Heart left ventricle (tissue), 16 donors: ENCODE measurements around the gene HIPK1. TPM values are rescaled to one million over a fixed set of nuclear protein-coding genes. Genes with fewer than 3 reads are reported as not detected.

Source experiments
- ATAC-seq, 4 donors: fragments of 200-7000 bp; cut with Tn5 transposase; one replicate each; pipeline ENCODE4 v1.9.1; 2020 to 2022; ENCODE audit warnings: moderate library complexity in 4 of 4, mild to moderate bottlenecking in 3 of 4, moderate number of reproducible peaks in 1 of 4
- DNase-seq, 5 donors: peaks; one replicate each; pipeline ENCODE4 v3.0.0-alpha.2; 2020
- H3K27ac ChIP-seq, 12 donors: fragments of 200-600 bp; sonication (generic) in 4 of 12; one replicate each; pipeline versions ENCODE4 v1.5.0 to v1.8.0; 2016 to 2022; ENCODE audit warnings: mild to moderate bottlenecking in 2 of 12
- H3K27me3 ChIP-seq, 9 donors: fragments of 200-600 bp; sonication (generic) in 2 of 9; one replicate each; pipeline versions ENCODE4 v1.5.1 to v1.8.0; 2016 to 2022; ENCODE audit warnings: mild to moderate bottlenecking in 3 of 9
- H3K36me3 ChIP-seq, 9 donors: fragments of 200-600 bp; sonication (generic) in 2 of 9; one replicate each; pipeline versions ENCODE4 v1.5.0 to v1.8.0; 2018 to 2022; ENCODE audit warnings: mild to moderate bottlenecking in 2 of 9
- H3K4me1 ChIP-seq, 12 donors: fragments of 200-600 bp; sonication (generic) in 4 of 12; one replicate each; pipeline versions ENCODE4 v1.5.0 to v1.8.0; 2016 to 2022; ENCODE audit warnings: mild to moderate bottlenecking in 3 of 12
- H3K4me3 ChIP-seq, 12 donors: fragments of 200-600 bp; sonication (generic) in 4 of 12; one replicate each; pipeline versions ENCODE4 v1.5.0 to v1.8.0; 2017 to 2022; ENCODE audit warnings: mild to moderate bottlenecking in 9 of 12, moderate library complexity in 4 of 12
- H3K9me3 ChIP-seq, 12 donors: fragments of 200-600 bp; sonication (generic) in 4 of 12; one replicate each; pipeline versions ENCODE4 v1.5.0 to v1.8.0; 2016 to 2022; ENCODE audit warnings: mild to moderate bottlenecking in 1 of 12
- POLR2A ChIP-seq, 2 donors: fragments of 450-650 bp; IDR thresholded peaks; one replicate each; pipeline ENCODE4 v1.6.1; 2017; ENCODE audit warnings: antibody characterized with exemption in 2 of 2, mild to moderate bottlenecking in 2 of 2, moderate library complexity in 2 of 2
- WGBS, 4 donors: extraction: QIAGEN DNeasy Blood & Tissue Kit in 2 of 4; methylation state at CpG; one replicate each; pipeline versions ENCODE4 v1.1.5 to v1.1.7; 2013 to 2018; 5-methylcytosine and 5-hydroxymethylcytosine counted together
- intact Hi-C, 10 donors: fragments of 100-400 bp; cut with DNase I; formaldehyde crosslinking; loops; one replicate each; pipeline versions ENCODE4 v1.11.1 to v1.14.2; 2022
- polyA plus RNA-seq, 2 donors: library from polyadenylated mRNA; stranded (reverse); fragments of 200-250 nt; gene quantifications; one replicate each; pipeline ENCODE4 v1.2.3, GENCODE V29; 2013
- total RNA-seq, 9 donors: library from RNA; depleted of rRNA in 2 of 9; stranded (reverse); fragments of >200 nt in 2 of 9; fragmentation: NEBNext Ultra II Directional in 3 of 9; extraction: Animal tissue kit (Norgen Biotek cat#: 25700) in 3 of 9; gene quantifications; one replicate each; pipeline versions ENCODE4 v1.1.0 to v1.2.4, GENCODE V29; 2016 to 2023
- TF ChIP-seq, protein P1 (sequence below), 12 donors: fragments of 200-600 bp; sonication (generic) in 4 of 12; IDR thresholded peaks; one replicate each; pipeline versions ENCODE4 v1.5.0 to v1.8.0; 2018 to 2022; ENCODE audit warnings: antibody characterized with exemption in 12 of 12, mild to moderate bottlenecking in 5 of 12
- donor health status: ischemic (EF 13 %, LVEDD 7.1; RV severe dilation, severe dysfunction).
- donor health status: healthy with polysubstance abuse.
- donor health status: DM: no; HTN: yes; CAD: no.
- donor health status: DM: no; HTN: no; CAD: no.
- donor health status: ischemic (EF 25% LVEDD 6.9; RV normal size, moderate dysfunction).
- donor health status: ischemic (EF 25% LVEDD 5.7; RV mildly dilated, moderate dysfunction).
- donor health status: healthy.
- donor health status: DM: yes; HTN: yes; CAD: no.
- donor health status: ischemic (EF 35%, LVEDD 5.7; RV mildly dilated, moderate dysfunction).
- donor health status: nonischemic (EF 11% LVEDD 7.7; RV severe dilation, severe dysfunction).
- donor health status: DM: yes; HTN: yes; CAD: no.
- donor health status: PGD.
- donor health status: ischemic (EF 29% LVEDD 5.4; RV normal size, mild dysfunction).
- donor health status: nonischemic (EF 23%, LVEDD 6.1; RV moderate dilation, normal function).

The HIPK1 gene
- total and polyA plus RNA-seq, 11 donors = 7.0 to 102 (median 52.4) TPM

DNA sequence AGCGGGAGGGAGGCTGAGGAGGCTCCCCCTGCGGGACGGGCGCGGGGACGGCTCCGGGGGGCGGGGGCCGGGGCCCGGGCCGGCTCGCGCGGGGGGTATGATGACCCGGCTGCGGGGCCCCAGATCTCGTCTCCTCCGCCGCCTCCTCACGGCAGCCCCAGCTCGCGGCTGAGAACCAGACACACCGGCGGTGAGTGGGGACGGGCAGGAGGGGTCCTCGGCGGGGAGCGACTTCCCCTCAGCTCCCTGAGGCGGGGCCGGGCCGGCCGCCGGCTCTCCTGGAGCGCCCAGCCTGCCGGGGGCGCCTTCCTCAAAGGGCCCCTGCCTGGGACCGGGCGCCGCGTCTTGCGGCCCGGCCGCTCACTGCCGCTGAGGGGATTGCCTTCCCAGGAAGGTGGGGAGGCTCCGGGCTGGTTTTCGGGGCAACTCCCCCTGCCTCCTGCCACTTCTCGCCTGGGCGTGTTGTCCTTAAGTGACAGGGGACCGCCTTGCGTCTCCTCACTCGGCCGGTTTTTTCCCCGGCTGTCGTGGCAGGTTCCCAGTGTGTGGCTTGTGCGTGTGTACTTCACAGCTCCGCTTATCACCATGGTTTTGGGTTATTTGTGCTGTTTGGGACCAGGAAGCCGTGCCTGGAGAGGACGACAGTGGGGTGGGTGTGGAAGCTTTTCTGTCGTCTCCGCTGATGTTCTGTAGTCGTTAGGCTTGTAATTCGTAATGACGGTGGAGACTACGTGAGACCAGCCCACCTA is 800 bp downstream of the HIPK1 start:
- Histone ChIP-seq H3K27me3 (no peaks in the 10 kb centered on the region), H3K4me3 (peak overlapping the region; percentile 73 to 99 (median 94)), H3K36me3 (no peaks in the 10 kb centered on the region), H3K27ac (peak overlapping the region; percentile 62 to 98 (median 95)), H3K9me3 (no peaks in the 10 kb centered on the region), H3K4me1 (peaks cover 6 to 60% (median 38%) of the 10 kb centered on the region in 12 donors)
- WGBS, 4 donors = 0 to 1% (median 1%) methylated on average over 25 to 63 of the region's 64 CpGs
- intact Hi-C loops = loop anchor here in 9 of 10 donors (1.0 to 2.0 kb wide), 4 partner anchors 17 to 25 kb away; partner anchors contain the start of genes DCLRE1B (in 8 of the 9) and AP4B1 (in 1 of the 9)
- ATAC-seq (peak in 3 of 4 donors; percentile 31 to 64 (median 54)), DNase-seq (peak in 4 of 5 donors; percentile 29 to 75 (median 48))
- TF ChIP-seq, protein P1, sequence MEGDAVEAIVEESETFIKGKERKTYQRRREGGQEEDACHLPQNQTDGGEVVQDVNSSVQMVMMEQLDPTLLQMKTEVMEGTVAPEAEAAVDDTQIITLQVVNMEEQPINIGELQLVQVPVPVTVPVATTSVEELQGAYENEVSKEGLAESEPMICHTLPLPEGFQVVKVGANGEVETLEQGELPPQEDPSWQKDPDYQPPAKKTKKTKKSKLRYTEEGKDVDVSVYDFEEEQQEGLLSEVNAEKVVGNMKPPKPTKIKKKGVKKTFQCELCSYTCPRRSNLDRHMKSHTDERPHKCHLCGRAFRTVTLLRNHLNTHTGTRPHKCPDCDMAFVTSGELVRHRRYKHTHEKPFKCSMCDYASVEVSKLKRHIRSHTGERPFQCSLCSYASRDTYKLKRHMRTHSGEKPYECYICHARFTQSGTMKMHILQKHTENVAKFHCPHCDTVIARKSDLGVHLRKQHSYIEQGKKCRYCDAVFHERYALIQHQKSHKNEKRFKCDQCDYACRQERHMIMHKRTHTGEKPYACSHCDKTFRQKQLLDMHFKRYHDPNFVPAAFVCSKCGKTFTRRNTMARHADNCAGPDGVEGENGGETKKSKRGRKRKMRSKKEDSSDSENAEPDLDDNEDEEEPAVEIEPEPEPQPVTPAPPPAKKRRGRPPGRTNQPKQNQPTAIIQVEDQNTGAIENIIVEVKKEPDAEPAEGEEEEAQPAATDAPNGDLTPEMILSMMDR (IDR thresholded peaks at IDR 0.05) = peak in 5 of 12 donors; percentile 21 to 38 (median 34)
- no peak for TF ChIP-seq POLR2A (IDR thresholded peaks at IDR 0.05)

DNA sequence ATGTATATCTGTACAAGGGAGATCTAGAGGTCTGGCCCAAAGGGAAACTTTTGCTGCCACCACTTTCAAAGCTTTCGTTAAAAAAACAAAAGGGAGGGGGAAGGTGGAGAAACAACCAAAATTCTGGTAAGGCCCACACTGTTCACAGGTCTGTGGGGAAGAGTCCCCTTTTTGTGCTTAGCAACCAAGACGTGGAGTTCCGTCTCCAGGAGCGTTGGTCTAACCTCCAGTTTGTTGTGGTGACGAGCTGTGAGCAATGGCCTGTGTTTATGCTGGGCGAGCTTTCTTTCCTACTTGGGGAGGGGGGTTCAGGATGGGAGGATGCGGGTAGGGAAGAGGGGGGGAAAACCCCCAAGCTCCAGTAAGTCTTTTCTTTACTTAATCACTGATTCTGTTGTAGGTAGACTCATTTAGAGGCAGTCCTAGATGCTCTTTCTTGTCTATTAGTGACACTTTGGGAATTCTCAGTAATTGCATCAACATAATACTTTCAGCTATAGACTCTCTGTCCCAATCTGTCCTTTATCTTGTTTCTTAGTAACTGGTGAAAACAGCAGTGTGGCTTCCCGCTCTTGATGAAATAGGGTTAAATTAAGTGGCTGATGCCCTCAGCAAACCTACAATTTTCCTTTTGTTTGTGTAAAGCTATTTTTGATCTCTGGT is 1.5 kb downstream of the HIPK1 start:
- peak overlapping the region in 11 of 12 donors; percentile 91 to 98 (median 96) for H3K27ac ChIP-seq
- intact Hi-C loops = no loop called here
- H3K27me3 ChIP-seq = no peaks in the 10 kb centered on the region
- peaks cover 6 to 67% (median 38%) of the 10 kb centered on the region in 12 donors for H3K4me1 ChIP-seq
- peak overlapping the region; percentile 73 to 99 (median 94) for H3K4me3 ChIP-seq
- no peak for DNase-seq
- peak in 2 of 4 donors; percentile 1 to 11 for ATAC-seq
- H3K9me3 ChIP-seq = peaks cover 0 to 4% (median 0%) of the 10 kb centered on the region in 12 donors
- no peak for TF ChIP-seq POLR2A (IDR thresholded peaks at IDR 0.05)
- no peaks in the 10 kb centered on the region for H3K36me3 ChIP-seq
- 2 to 4% (median 3%) methylated on average over 8 of the region's 8 CpGs for WGBS, 4 donors

DNA sequence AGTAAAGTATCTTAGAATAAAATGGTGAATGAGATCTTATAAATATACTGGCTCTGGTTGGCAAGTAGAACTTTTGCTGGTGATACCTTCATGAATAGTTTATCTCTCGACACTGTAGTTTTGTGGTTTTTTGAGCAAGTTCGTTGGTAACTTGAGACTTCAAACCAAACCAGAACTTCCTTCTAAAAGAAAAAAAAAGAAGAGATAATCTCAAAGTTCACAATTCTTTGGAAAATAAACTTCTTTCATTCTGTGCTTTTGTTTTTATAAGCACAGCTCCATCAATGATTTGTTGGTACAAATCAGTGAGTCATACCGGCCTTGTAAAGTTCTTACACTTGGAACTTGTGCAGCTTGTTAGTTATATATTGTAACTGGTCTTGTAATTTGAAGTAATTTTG is 2.3 kb downstream of the HIPK1 start:
- TF ChIP-seq POLR2A (IDR thresholded peaks at IDR 0.05) = no peak
- TF ChIP-seq, protein P1 (IDR thresholded peaks at IDR 0.05) = no peak
- peaks cover 0 to 4% (median 0%) of the 10 kb centered on the region in 12 donors for H3K9me3 ChIP-seq
- no peaks in the 10 kb centered on the region for H3K36me3 ChIP-seq
- H3K27ac ChIP-seq = peak overlapping the region in 6 of 12 donors; percentile 2 to 98 (median 96)
- DNase-seq = no peak
- intact Hi-C loops = no loop called here
- WGBS, 4 donors = 23 to 38% (median 29%) methylated on average over 3 of the region's 3 CpGs
- peak overlapping the region in 9 of 12 donors; percentile 73 to 99 (median 94) for H3K4me3 ChIP-seq
- H3K4me1 ChIP-seq = peaks cover 6 to 75% (median 40%) of the 10 kb centered on the region in 12 donors
- no peak for ATAC-seq
- H3K27me3 ChIP-seq = no peaks in the 10 kb centered on the region

DNA sequence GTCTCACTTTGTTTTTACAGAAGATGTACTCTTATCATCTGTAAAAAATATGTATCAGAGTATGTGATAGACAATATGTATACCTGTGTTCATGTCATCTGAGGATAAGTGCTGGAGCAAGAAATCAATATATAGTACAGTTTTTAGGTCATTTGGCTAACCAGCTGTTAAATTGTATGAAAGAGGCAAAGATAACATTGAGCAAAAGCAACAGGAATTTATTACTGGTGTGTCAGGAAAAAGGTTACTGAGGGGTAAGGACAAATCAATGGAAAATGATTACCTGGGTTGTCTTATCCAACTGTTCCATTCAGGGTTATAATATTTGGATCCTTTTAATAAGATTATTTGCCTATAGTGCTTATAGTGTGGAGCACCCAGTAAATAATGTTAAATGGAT is 4.9 kb downstream of the HIPK1 start:
- H3K9me3 ChIP-seq = peaks cover 0 to 4% (median 0%) of the 10 kb centered on the region in 12 donors
- H3K4me3 ChIP-seq = no peak overlapping the region
- no peaks in the 10 kb centered on the region for H3K27me3 ChIP-seq
- TF ChIP-seq, protein P1 (IDR thresholded peaks at IDR 0.05) = no peak
- no peak for TF ChIP-seq POLR2A (IDR thresholded peaks at IDR 0.05)
- no peak for DNase-seq
- peaks cover 6 to 80% (median 38%) of the 10 kb centered on the region in 12 donors for H3K4me1 ChIP-seq
- H3K36me3 ChIP-seq = no peaks in the 10 kb centered on the region
- intact Hi-C loops = no loop called here
- H3K27ac ChIP-seq = no peak overlapping the region
- ATAC-seq = no peak
